ENCODE data around the gene CANT1.

The CANT1 gene

GRCh38 chr17:78992542-78993212, 16.9 kb downstream of the CANT1 start:
- DNase-seq (ENCODE audit: low read depth), result no peak
- no peak overlapping the region for H3K4me3 ChIP-seq (ENCODE audit: low read length)
- no peak for TF ChIP-seq CTCF (IDR thresholded peaks at IDR 0.05; ENCODE audit: insufficient read depth, low read depth, low read length, missing control alignments)

GRCh38 chr17:78991906-78992532, 17.5 kb downstream of the CANT1 start:
- no peak for DNase-seq (ENCODE audit: low read depth)
- H3K4me3 ChIP-seq (ENCODE audit: low read length), result no peak overlapping the region
- no peak for TF ChIP-seq CTCF (IDR thresholded peaks at IDR 0.05; ENCODE audit: insufficient read depth, low read depth, low read length, missing control alignments)

- DNase-seq (ENCODE audit: low read depth), result no peak
- no peak for TF ChIP-seq CTCF (IDR thresholded peaks at IDR 0.05; ENCODE audit: insufficient read depth, low read depth, low read length, missing control alignments)
- no peak overlapping the region for H3K4me3 ChIP-seq (ENCODE audit: low read length)
These were observed 18.4 kb downstream of the CANT1 start for GRCh38 chr17:78991017-78991738.

GRCh38 chr17:78990349-78991016, 19.1 kb downstream of the CANT1 start:
- DNase-seq (ENCODE audit: low read depth), result no peak
- H3K4me3 ChIP-seq (ENCODE audit: low read length), result no peak overlapping the region
- no peak for TF ChIP-seq CTCF (IDR thresholded peaks at IDR 0.05; ENCODE audit: insufficient read depth, low read depth, low read length, missing control alignments)

GRCh38 chr17:78988152-78988551, 21.4 kb downstream of the CANT1 start:
- no peak overlapping the region for H3K4me3 ChIP-seq (ENCODE audit: low read length)
- DNase-seq (ENCODE audit: low read depth), result no peak
- no peak for TF ChIP-seq CTCF (IDR thresholded peaks at IDR 0.05; ENCODE audit: insufficient read depth, low read depth, low read length, missing control alignments)

GRCh38 chr17:78986649-78987328, 22.8 kb downstream of the CANT1 start:
- peak; percentile 80 for DNase-seq (ENCODE audit: low read depth)
- no peak for TF ChIP-seq CTCF (IDR thresholded peaks at IDR 0.05; ENCODE audit: insufficient read depth, low read depth, low read length, missing control alignments)
- peak overlapping the region; percentile 20 for H3K4me3 ChIP-seq (ENCODE audit: low read length)

Data from epithelial cell of esophagus (primary cell).